ENCODE measurements around the gene PTPRC. TPM values are rescaled to one million over a fixed set of nuclear protein-coding genes. Genes with fewer than 3 reads are reported as not detected.
A peak's percentile ranks its signal among the peaks of the same experiment; 100 is the strongest.

PTPRC gene
- 100 to 1,000 TPM; 475 to 499 TPM for total RNA-seq

- H3K27me3 Mint-ChIP-seq, result no peaks in the 10 kb centered on the region
- CTCF ChIA-PET, result interaction anchor here (0.7 to 7.3 kb wide), 8 partner anchors 9 to 42 kb away, joined by 3 to 95 read pairs (median 3); no protein-coding TSS in a partner anchor
- POLR2A ChIA-PET, result interaction anchor here (0.8 to 8.9 kb wide), 16 partner anchors 10 to 297 kb away, joined by 4 to 118 read pairs (median 6); no protein-coding TSS in a partner anchor
- intact Hi-C loops (cut with micrococcal nuclease), result loop anchor here (2.0 to 5.0 kb wide), 2 partner anchors 18 to 37 kb away; no protein-coding TSS in a partner anchor
- H3K27ac Mint-ChIP-seq, result peak within 1 kb of the TSS; percentile 97
- peaks cover 62% of the 10 kb centered on the region for H3K36me3 Mint-ChIP-seq (ENCODE audit: low read depth)
- H3K9me3 Mint-ChIP-seq, result no peaks in the 10 kb centered on the region
- peak within 1 kb of the TSS; percentile 86 for H3K4me3 Mint-ChIP-seq
- TF ChIP-seq CTCF (IDR thresholded peaks at IDR 0.05), result no peak
- H3K4me1 Mint-ChIP-seq (ENCODE audit: low read depth), result peaks cover 39% of the 10 kb centered on the region
- DNase-seq, result no peak
- ATAC-seq, result peak; percentile 57
These were observed at the start of gene PTPRC for GRCh38 chr1:198638894-198639635. TSS of gene PTPRC (plus strand) at chr1:198639040. CDS start at chr1:198639269, 229 bp downstream.

- no peak overlapping the region for H3K4me3 Mint-ChIP-seq
- CTCF ChIA-PET, result no interaction called here
- TF ChIP-seq CTCF (IDR thresholded peaks at IDR 0.05), result no peak
- peaks cover 14% of the 10 kb centered on the region for H3K4me1 Mint-ChIP-seq (ENCODE audit: low read depth)
- peaks cover 32% of the 10 kb centered on the region for H3K9me3 Mint-ChIP-seq
- H3K36me3 Mint-ChIP-seq (ENCODE audit: low read depth), result peaks cover 31% of the 10 kb centered on the region
- POLR2A ChIA-PET, result no interaction called here
- intact Hi-C loops (cut with micrococcal nuclease), result no loop called here
- ATAC-seq, result no peak
- DNase-seq, result no peak
- no peak overlapping the region for H3K27ac Mint-ChIP-seq
- no peaks in the 10 kb centered on the region for H3K27me3 Mint-ChIP-seq
These were observed 48.4 kb upstream of the PTPRC start for GRCh38 chr1:198590454-198590853.

GRCh38 chr1:198595765-198596164 lies 43.1 kb upstream of the PTPRC start:
- Mint-ChIP-seq H3K4me3 (no peak overlapping the region), H3K4me1 (ENCODE audit: low read depth) (peaks cover 57% of the 10 kb centered on the region), H3K36me3 (ENCODE audit: low read depth) (peaks cover 44% of the 10 kb centered on the region), H3K27me3 (no peaks in the 10 kb centered on the region), H3K27ac (no peak overlapping the region), H3K9me3 (peaks cover 17% of the 10 kb centered on the region)
- intact Hi-C loops (cut with micrococcal nuclease), result loop anchor here (5.0 kb wide), 1 partner anchor 38 kb away; no protein-coding TSS in a partner anchor
- ChIA-PET POLR2A (no interaction called here), CTCF (interaction anchor here (1.2 kb wide), 1 partner anchor 12 kb away, joined by 3 read pairs; no protein-coding TSS in a partner anchor)
- DNase-seq (no peak), ATAC-seq (no peak)
- no peak for TF ChIP-seq CTCF (IDR thresholded peaks at IDR 0.05)

GRCh38 chr1:198597690-198598430 lies 41.0 kb upstream of the PTPRC start:
- no peak for ATAC-seq
- Mint-ChIP-seq H3K4me3 (peak overlapping the region; percentile 14), H3K4me1 (ENCODE audit: low read depth) (peaks cover 78% of the 10 kb centered on the region), H3K27ac (peak overlapping the region; percentile 90), H3K9me3 (peaks cover 23% of the 10 kb centered on the region), H3K36me3 (ENCODE audit: low read depth) (peaks cover 53% of the 10 kb centered on the region), H3K27me3 (no peaks in the 10 kb centered on the region)
- DNase-seq, result no peak
- intact Hi-C loops (cut with micrococcal nuclease), result loop anchor here (5.0 kb wide), 1 partner anchor 41 kb away; no protein-coding TSS in a partner anchor
- CTCF ChIA-PET, result interaction anchor here (1.0 to 1.7 kb wide), 5 partner anchors 11 to 24 kb away, joined by 3 to 4 read pairs (median 3); no protein-coding TSS in a partner anchor
- TF ChIP-seq CTCF (IDR thresholded peaks at IDR 0.05), result no peak
- POLR2A ChIA-PET, result interaction anchor here (0.7 to 1.6 kb wide), 3 partner anchors 12 to 68 kb away, joined by 3 to 4 read pairs (median 4); no protein-coding TSS in a partner anchor

Measured in activated CD8-positive, alpha-beta T cell treated with anti-CD3 and anti-CD28 coated beads for 36 hours (primary cell).